Thymus (tissue), 11 donors: ENCODE results near the gene GNG11. TPM values are rescaled to one million over a fixed set of nuclear protein-coding genes. Genes with fewer than 3 reads are reported as not detected.

Experiments used
- DNase-seq, 9 donors: peaks; one replicate each; pipeline ENCODE4 v3.0.0-alpha.2; 2013; ENCODE audit warnings: low spot score in 9 of 9, low read depth in 6 of 9, missing footprints in 1 of 9
- H3K27ac ChIP-seq, 2 donors: one replicate each; pipeline ENCODE4 v1.5.1; 2013; ENCODE audit warnings: control low read depth in 1 of 2, low read depth in 1 of 2, low read length in 1 of 2, mild to moderate bottlenecking in 1 of 2, moderate library complexity in 1 of 2
- H3K27me3 ChIP-seq, 2 donors: one replicate each; pipeline ENCODE4 v1.5.1; 2013; ENCODE audit warnings: low read length in 1 of 2; ENCODE audit not compliant: control insufficient read depth in 2 of 2, insufficient read depth in 1 of 2
- H3K36me3 ChIP-seq, 2 donors: one replicate each; pipeline ENCODE4 v1.5.1; 2013; ENCODE audit warnings: low read length in 1 of 2, mild to moderate bottlenecking in 1 of 2, moderate library complexity in 1 of 2; ENCODE audit not compliant: control insufficient read depth in 2 of 2, insufficient read depth in 2 of 2
- H3K4me1 ChIP-seq, 2 donors: one replicate each; pipeline ENCODE4 v1.5.1; 2013; ENCODE audit warnings: low read length in 2 of 2; ENCODE audit not compliant: control insufficient read depth in 2 of 2, insufficient read depth in 2 of 2
- H3K4me3 ChIP-seq, 2 donors: one replicate each; pipeline ENCODE4 v1.5.1; 2013; ENCODE audit warnings: low read length in 2 of 2, control low read depth in 1 of 2, mild to moderate bottlenecking in 1 of 2
- H3K9me3 ChIP-seq, 2 donors: one replicate each; pipeline ENCODE4 v1.5.1; 2013; ENCODE audit warnings: low read length in 1 of 2, mild to moderate bottlenecking in 1 of 2; ENCODE audit not compliant: control insufficient read depth in 2 of 2, insufficient read depth in 1 of 2
- WGBS: extraction: QIAGEN DNeasy Blood & Tissue Kit; methylation state at CpG from one replicate; pipeline ENCODE4 v1.1.7; 2013; 5-methylcytosine and 5-hydroxymethylcytosine counted together
- polyA plus RNA-seq: library from polyadenylated mRNA; stranded (reverse); fragments of 200-250 nt; gene quantifications from one replicate; pipeline ENCODE4 v1.2.3, GENCODE V29; 2013
- total RNA-seq: library from RNA; stranded (reverse); fragments of 120-200 nt; gene quantifications from one replicate; pipeline ENCODE4 v1.2.4, GENCODE V29; 2013
- donor health status: healthy.

GNG11 gene
- total and polyA plus RNA-seq, 2 donors = 28.6 to 32.2 TPM

GRCh38 chr7:93935102-93935501 is 13.6 kb downstream of the GNG11 start:
- no peaks in the 10 kb centered on the region for H3K36me3 ChIP-seq
- no peaks in the 10 kb centered on the region for H3K27me3 ChIP-seq
- no peaks in the 10 kb centered on the region for H3K4me1 ChIP-seq
- DNase-seq = no peak
- WGBS = 93% methylated on average over 2 of the region's 2 CpGs
- H3K27ac ChIP-seq = no peak overlapping the region
- H3K9me3 ChIP-seq = no peaks in the 10 kb centered on the region
- no peak overlapping the region for H3K4me3 ChIP-seq

- Histone ChIP-seq H3K4me3 (no peak overlapping the region), H3K4me1 (no peaks in the 10 kb centered on the region), H3K27me3 (no peaks in the 10 kb centered on the region), H3K9me3 (no peaks in the 10 kb centered on the region), H3K27ac (no peak overlapping the region), H3K36me3 (no peaks in the 10 kb centered on the region)
- DNase-seq = no peak
- WGBS = 100% methylated on average over 1 of the region's 1 CpG
Observed at GRCh38 chr7:93937818-93938217, 16.3 kb downstream of the GNG11 start.

GRCh38 chr7:93938293-93938692 is 16.8 kb downstream of the GNG11 start:
- DNase-seq = no peak
- Histone ChIP-seq H3K4me1 (no peaks in the 10 kb centered on the region), H3K27me3 (no peaks in the 10 kb centered on the region), H3K9me3 (no peaks in the 10 kb centered on the region), H3K27ac (no peak overlapping the region), H3K36me3 (no peaks in the 10 kb centered on the region), H3K4me3 (no peak overlapping the region)

GRCh38 chr7:93941945-93942344 is 20.4 kb downstream of the GNG11 start:
- Histone ChIP-seq H3K27me3 (no peaks in the 10 kb centered on the region), H3K4me3 (no peak overlapping the region), H3K27ac (no peak overlapping the region), H3K9me3 (no peaks in the 10 kb centered on the region), H3K36me3 (no peaks in the 10 kb centered on the region), H3K4me1 (no peaks in the 10 kb centered on the region)
- DNase-seq = no peak
- 96% methylated on average over 2 of the region's 2 CpGs for WGBS

GRCh38 chr7:93943816-93944540 is 22.4 kb downstream of the GNG11 start:
- H3K27me3 ChIP-seq = no peaks in the 10 kb centered on the region
- peak in 1 of 9 donors; percentile 9 for DNase-seq
- no peaks in the 10 kb centered on the region for H3K36me3 ChIP-seq
- H3K27ac ChIP-seq = no peak overlapping the region
- WGBS = 43% methylated on average over 4 of the region's 4 CpGs
- H3K4me1 ChIP-seq = no peaks in the 10 kb centered on the region
- no peaks in the 10 kb centered on the region for H3K9me3 ChIP-seq
- no peak overlapping the region for H3K4me3 ChIP-seq

- Histone ChIP-seq H3K4me3 (no peak overlapping the region), H3K27ac (no peak overlapping the region), H3K27me3 (no peaks in the 10 kb centered on the region), H3K36me3 (no peaks in the 10 kb centered on the region), H3K9me3 (no peaks in the 10 kb centered on the region), H3K4me1 (no peaks in the 10 kb centered on the region)
- WGBS = 2% methylated on average over 1 of the region's 1 CpG
- DNase-seq = no peak
Observed at GRCh38 chr7:93944673-93945072, 23.1 kb downstream of the GNG11 start.

- Histone ChIP-seq H3K36me3 (no peaks in the 10 kb centered on the region), H3K4me3 (no peak overlapping the region), H3K4me1 (no peaks in the 10 kb centered on the region), H3K27ac (no peak overlapping the region), H3K9me3 (no peaks in the 10 kb centered on the region), H3K27me3 (no peaks in the 10 kb centered on the region)
- DNase-seq = no peak
- 24% methylated on average over 3 of the region's 3 CpGs for WGBS
Observed at GRCh38 chr7:93945083-93945482, 23.5 kb downstream of the GNG11 start.

- H3K9me3 ChIP-seq = no peaks in the 10 kb centered on the region
- no peaks in the 10 kb centered on the region for H3K4me1 ChIP-seq
- no peaks in the 10 kb centered on the region for H3K27me3 ChIP-seq
- no peak for DNase-seq
- WGBS = 53% methylated on average over 5 of the region's 5 CpGs
- no peak overlapping the region for H3K27ac ChIP-seq
- no peak overlapping the region for H3K4me3 ChIP-seq
- no peaks in the 10 kb centered on the region for H3K36me3 ChIP-seq
Observed at GRCh38 chr7:93945756-93946535, 24.4 kb downstream of the GNG11 start.

- no peaks in the 10 kb centered on the region for H3K9me3 ChIP-seq
- no peak overlapping the region for H3K27ac ChIP-seq
- H3K36me3 ChIP-seq = no peaks in the 10 kb centered on the region
- H3K4me1 ChIP-seq = no peaks in the 10 kb centered on the region
- no peaks in the 10 kb centered on the region for H3K27me3 ChIP-seq
- no peak for DNase-seq
- no peak overlapping the region for H3K4me3 ChIP-seq
- WGBS = 86% methylated on average over 1 of the region's 1 CpG
Observed at GRCh38 chr7:93948106-93948505, 26.6 kb downstream of the GNG11 start.
